Psoas muscle (tissue), 8 donors: ENCODE data around the gene DYRK3. TPM values are rescaled to one million over a fixed set of nuclear protein-coding genes. Genes with fewer than 3 reads are reported as not detected.
A peak's percentile ranks its signal among the peaks of the same experiment; 100 is the strongest.

Source experiments
- ATAC-seq, 4 donors: fragments of 200-7000 bp; cut with Tn5 transposase; one replicate each; pipeline ENCODE4 v1.9.1; 2020; ENCODE audit warnings: moderate library complexity in 3 of 4, mild to moderate bottlenecking in 2 of 4
- DNase-seq, 2 donors: peaks; one replicate each; pipeline ENCODE4 v3.0.0-alpha.2; 2020
- H3K27ac ChIP-seq: fragments of 200-600 bp; one replicate; pipeline ENCODE4 v1.8.0; 2022
- H3K27me3 ChIP-seq, 3 donors: fragments of 200-600 bp in 1 of 3; one replicate each; pipeline versions ENCODE4 v1.6.1 to v1.8.0; 2013 to 2022; ENCODE audit warnings: low read length in 2 of 3, mild to moderate bottlenecking in 2 of 3, moderate library complexity in 1 of 3; ENCODE audit not compliant: insufficient read depth in 3 of 3
- H3K36me3 ChIP-seq, 2 donors: fragments of 200-600 bp in 1 of 2; one replicate each; pipeline versions ENCODE4 v1.6.1 to v1.8.0; 2013 to 2022; ENCODE audit warnings: low read depth in 1 of 2, mild to moderate bottlenecking in 1 of 2, moderate library complexity in 1 of 2; ENCODE audit not compliant: insufficient read depth in 1 of 2
- H3K4me1 ChIP-seq: fragments of 200-600 bp; one replicate; pipeline ENCODE4 v1.8.0; 2022
- H3K4me3 ChIP-seq: fragments of 200-600 bp; one replicate; pipeline ENCODE4 v1.8.0; 2022; ENCODE audit warnings: mild to moderate bottlenecking
- H3K9me3 ChIP-seq: fragments of 200-600 bp; one replicate; pipeline ENCODE4 v1.8.0; 2022
- WGBS, 3 donors: extraction: QIAGEN DNeasy Blood & Tissue Kit; methylation state at CpG; one replicate each; pipeline versions ENCODE4 v1.1.6 to v1.1.7; 2013; 5-methylcytosine and 5-hydroxymethylcytosine counted together
- intact Hi-C, 2 donors: fragments of 100-400 bp; cut with DNase I; formaldehyde crosslinking; loops; one replicate each; pipeline versions ENCODE4 v1.11.0 to v1.14.2; 2022
- polyA plus RNA-seq, 3 donors: library from polyadenylated mRNA; stranded (reverse); fragments of 200-250 nt; gene quantifications; one replicate each; pipeline ENCODE4 v1.2.3, GENCODE V29; 2013
- total RNA-seq, 4 donors: library from RNA; stranded (reverse); fragmentation: NEBNext Ultra II Directional in 2 of 4; extraction: Animal tissue kit (Norgen Biotek cat#: 25700) in 2 of 4; gene quantifications; one replicate each; pipeline versions ENCODE4 v1.2.1 to v1.2.4, GENCODE V29; 2021 to 2023
- TF ChIP-seq, protein P1 (sequence below): fragments of 200-600 bp; IDR thresholded peaks from one replicate; pipeline ENCODE4 v1.8.0; 2022; ENCODE audit warnings: antibody characterized with exemption
- donor health status: healthy with polysubstance abuse.
- donor health status: DM: no; HTN: no; CAD: no; lungs with moderate emphysema.
- donor health status: Bipolar disorder and iron deficiency.
- donor health status: healthy.
- donor health status: DM: yes; HTN: yes; CAD: no.
- donor health status: DM: no; HTN: no; CAD: no.
- donor health status: DM: no; HTN: no; CAD: no.
- donor health status: DM: yes; HTN: yes; CAD: no.

DYRK3 gene
- total and polyA plus RNA-seq, 7 donors: 0.25 to 2.0 (median 1.2) TPM

DNA sequence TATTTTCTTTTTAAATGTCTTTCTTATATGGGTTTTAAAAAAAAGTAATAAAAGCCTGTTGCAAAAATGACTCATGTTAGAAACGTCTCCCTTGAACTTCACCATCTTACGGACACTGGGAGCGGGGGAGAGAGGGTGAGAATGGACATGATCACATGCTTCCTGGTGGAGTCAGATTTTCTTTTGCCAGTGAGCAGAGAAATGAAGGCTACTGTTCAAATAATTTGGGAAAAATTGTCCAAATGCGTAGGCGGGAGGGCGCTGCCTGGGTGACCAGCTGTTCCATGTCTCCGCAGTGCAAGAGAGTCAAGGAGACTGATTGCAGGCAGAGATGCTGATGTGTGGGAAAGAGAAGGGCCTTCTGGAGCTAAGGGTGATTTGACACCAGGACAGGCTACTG, 46.1 kb upstream of the DYRK3 start:
- intact Hi-C loops: no loop called here
- ATAC-seq (no peak), DNase-seq (no peak)
- Histone ChIP-seq H3K27me3 (no peaks in the 10 kb centered on the region), H3K4me1 (peaks cover 22% of the 10 kb centered on the region), H3K9me3 (no peaks in the 10 kb centered on the region), H3K27ac (no peak overlapping the region), H3K4me3 (no peak overlapping the region), H3K36me3 (peaks cover 11 to 91% of the 10 kb centered on the region in 2 donors)
- TF ChIP-seq, protein P1, sequence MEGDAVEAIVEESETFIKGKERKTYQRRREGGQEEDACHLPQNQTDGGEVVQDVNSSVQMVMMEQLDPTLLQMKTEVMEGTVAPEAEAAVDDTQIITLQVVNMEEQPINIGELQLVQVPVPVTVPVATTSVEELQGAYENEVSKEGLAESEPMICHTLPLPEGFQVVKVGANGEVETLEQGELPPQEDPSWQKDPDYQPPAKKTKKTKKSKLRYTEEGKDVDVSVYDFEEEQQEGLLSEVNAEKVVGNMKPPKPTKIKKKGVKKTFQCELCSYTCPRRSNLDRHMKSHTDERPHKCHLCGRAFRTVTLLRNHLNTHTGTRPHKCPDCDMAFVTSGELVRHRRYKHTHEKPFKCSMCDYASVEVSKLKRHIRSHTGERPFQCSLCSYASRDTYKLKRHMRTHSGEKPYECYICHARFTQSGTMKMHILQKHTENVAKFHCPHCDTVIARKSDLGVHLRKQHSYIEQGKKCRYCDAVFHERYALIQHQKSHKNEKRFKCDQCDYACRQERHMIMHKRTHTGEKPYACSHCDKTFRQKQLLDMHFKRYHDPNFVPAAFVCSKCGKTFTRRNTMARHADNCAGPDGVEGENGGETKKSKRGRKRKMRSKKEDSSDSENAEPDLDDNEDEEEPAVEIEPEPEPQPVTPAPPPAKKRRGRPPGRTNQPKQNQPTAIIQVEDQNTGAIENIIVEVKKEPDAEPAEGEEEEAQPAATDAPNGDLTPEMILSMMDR: no peak
- WGBS, 3 donors: 72 to 76% (median 76%) methylated on average over 7 of the region's 7 CpGs

DNA sequence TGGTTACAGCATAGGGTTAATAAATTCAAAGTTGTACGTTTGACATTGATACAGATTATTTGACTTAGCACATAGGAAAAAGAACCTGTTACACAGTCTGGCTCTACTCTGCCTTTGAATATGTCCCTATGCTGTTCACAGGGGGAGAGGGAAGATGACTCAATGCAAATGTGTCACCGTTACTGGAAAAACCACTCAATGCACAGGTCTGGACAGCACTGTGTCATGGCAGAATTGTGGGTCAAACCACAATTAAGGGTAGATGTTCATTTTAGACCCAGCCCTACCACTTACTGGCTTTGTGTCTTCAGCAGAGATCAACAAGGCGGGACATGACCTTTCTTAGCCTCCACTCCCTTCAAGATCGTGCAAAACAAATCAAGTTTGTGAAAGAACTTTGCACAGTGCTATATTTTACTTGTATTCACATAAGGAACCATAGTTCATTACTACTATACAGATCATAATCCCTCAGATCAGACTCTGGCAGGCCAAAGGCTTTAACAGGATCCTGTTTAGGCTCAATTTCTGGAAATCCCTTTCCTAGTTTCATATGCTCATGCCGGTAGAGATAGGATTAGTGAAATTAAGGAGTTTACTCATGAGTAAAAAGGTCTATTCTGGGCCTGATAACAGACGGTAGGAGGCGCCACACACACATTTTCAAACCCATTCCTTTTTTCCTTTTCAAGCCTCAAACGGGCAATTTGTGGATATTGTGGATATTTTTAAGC, 45.1 kb upstream of the DYRK3 start:
- WGBS, 3 donors: 67 to 72% (median 67%) methylated on average over 8 of the region's 8 CpGs
- ATAC-seq: peak in 2 of 4 donors; percentile 42 to 43

DNA sequence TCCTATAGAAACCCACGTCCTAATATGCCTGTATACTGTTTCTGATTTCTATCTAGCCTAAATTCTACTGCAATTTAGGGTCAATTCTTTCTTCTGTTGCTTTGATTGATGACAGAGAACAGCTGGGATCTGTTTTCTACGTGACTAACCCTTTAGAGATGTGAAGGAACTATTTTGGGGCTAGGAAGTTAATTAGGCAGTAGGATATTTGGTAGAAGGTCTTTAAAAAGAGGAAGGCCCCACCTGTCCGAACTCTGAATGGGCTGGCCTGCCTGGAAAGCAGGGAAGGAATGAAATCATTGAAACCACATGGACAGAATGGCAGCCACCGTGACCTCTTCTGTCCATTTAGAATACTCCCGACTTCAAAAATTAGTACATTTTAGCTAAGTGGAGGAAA, 44.1 kb upstream of the DYRK3 start:
- 66 to 75% (median 71%) methylated on average over 5 of the region's 5 CpGs for WGBS, 3 donors
- Histone ChIP-seq H3K27ac (peak overlapping the region; percentile 49), H3K36me3 (peaks cover 17 to 97% of the 10 kb centered on the region in 2 donors), H3K4me1 (peaks cover 22% of the 10 kb centered on the region), H3K4me3 (no peak overlapping the region), H3K9me3 (no peaks in the 10 kb centered on the region), H3K27me3 (no peaks in the 10 kb centered on the region)
- ATAC-seq: no peak
- no peak for DNase-seq
- intact Hi-C loops: no loop called here
- TF ChIP-seq, protein P1: no peak

More for the DNA sequence above, 45.1 kb upstream of the DYRK3 start:
- Histone ChIP-seq H3K4me3 (no peak overlapping the region), H3K9me3 (no peaks in the 10 kb centered on the region), H3K27ac (peak overlapping the region; percentile 49), H3K36me3 (peaks cover 15 to 96% of the 10 kb centered on the region in 2 donors), H3K4me1 (peaks cover 22% of the 10 kb centered on the region), H3K27me3 (no peaks in the 10 kb centered on the region)
- no peak for DNase-seq
- intact Hi-C loops: no loop called here
- TF ChIP-seq, protein P1: peak; percentile 14

DNA sequence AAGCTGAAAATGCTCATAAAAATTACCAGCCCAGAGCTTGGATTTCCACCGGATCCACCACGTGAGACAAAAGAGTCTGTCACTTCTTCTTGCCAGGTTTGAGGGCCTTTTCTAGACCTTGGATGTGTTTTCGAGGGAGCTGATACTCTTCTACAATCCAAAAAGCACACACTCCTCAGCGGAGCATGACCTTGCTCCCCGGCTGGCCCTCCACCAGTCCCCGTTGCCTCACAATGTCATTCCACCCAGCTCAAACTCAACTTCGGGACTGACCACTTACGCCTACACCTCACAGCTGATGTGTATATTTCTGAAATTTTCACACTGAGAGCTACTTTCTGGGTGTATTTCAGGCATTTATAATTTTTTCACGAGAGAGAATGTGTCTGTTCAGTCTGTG, 43.6 kb upstream of the DYRK3 start:
- DNase-seq: no peak
- WGBS, 3 donors: 73 to 87% (median 83%) methylated on average over 9 of the region's 9 CpGs
- TF ChIP-seq, protein P1: no peak
- intact Hi-C loops: no loop called here
- Histone ChIP-seq H3K4me3 (no peak overlapping the region), H3K36me3 (peaks cover 17 to 98% of the 10 kb centered on the region in 2 donors), H3K9me3 (no peaks in the 10 kb centered on the region), H3K4me1 (peaks cover 22% of the 10 kb centered on the region), H3K27me3 (no peaks in the 10 kb centered on the region), H3K27ac (peak overlapping the region; percentile 49)
- ATAC-seq: peak in 1 of 4 donors; percentile 33
